HG02938 (cell line): ENCODE data around the gene CROCC2.

ENCODE experiments used
- ATAC-seq: cut with Tn5 transposase; IDR thresholded peaks from one replicate; pipeline ENCODE4 v1.9.1; 2021; ENCODE audit warnings: mild to moderate bottlenecking, moderate library complexity; ENCODE audit not compliant: unreplicated experiment

CROCC2 gene

GRCh38 chr2:240904216-240905175 lies 1.6 kb upstream of the CROCC2 start:
- ATAC-seq: no peak

GRCh38 chr2:240905176-240905781 lies 857 bp upstream of the CROCC2 start:
- ATAC-seq: no peak

GRCh38 chr2:240906911-240907590 lies 915 bp downstream of the CROCC2 start:
- ATAC-seq: no peak

- no peak for ATAC-seq
Measured at GRCh38 chr2:240909216-240909974, 3.3 kb downstream of the CROCC2 start.

- no peak for ATAC-seq
Measured at GRCh38 chr2:240911641-240912265, 5.6 kb downstream of the CROCC2 start.

GRCh38 chr2:240912878-240913809 lies 7.0 kb downstream of the CROCC2 start:
- ATAC-seq: no peak

- ATAC-seq: no peak
Measured at GRCh38 chr2:240913810-240914644, 7.9 kb downstream of the CROCC2 start.

GRCh38 chr2:240914645-240915525 lies 8.7 kb downstream of the CROCC2 start:
- ATAC-seq: no peak

- no peak for ATAC-seq
Measured at GRCh38 chr2:240915526-240916341, 9.6 kb downstream of the CROCC2 start.

- ATAC-seq: no peak
Measured at GRCh38 chr2:240916571-240917008, 10.5 kb downstream of the CROCC2 start.

GRCh38 chr2:240917009-240917683 lies 11.0 kb downstream of the CROCC2 start:
- ATAC-seq: no peak

GRCh38 chr2:240917684-240918257 lies 11.6 kb downstream of the CROCC2 start:
- no peak for ATAC-seq

- ATAC-seq: no peak
Measured at GRCh38 chr2:240918258-240919091, 12.3 kb downstream of the CROCC2 start.

- ATAC-seq: no peak
Measured at GRCh38 chr2:240919161-240919781, 13.1 kb downstream of the CROCC2 start.
